ENCODE results near the gene FBXO2.

Gene FBXO2

DNA sequence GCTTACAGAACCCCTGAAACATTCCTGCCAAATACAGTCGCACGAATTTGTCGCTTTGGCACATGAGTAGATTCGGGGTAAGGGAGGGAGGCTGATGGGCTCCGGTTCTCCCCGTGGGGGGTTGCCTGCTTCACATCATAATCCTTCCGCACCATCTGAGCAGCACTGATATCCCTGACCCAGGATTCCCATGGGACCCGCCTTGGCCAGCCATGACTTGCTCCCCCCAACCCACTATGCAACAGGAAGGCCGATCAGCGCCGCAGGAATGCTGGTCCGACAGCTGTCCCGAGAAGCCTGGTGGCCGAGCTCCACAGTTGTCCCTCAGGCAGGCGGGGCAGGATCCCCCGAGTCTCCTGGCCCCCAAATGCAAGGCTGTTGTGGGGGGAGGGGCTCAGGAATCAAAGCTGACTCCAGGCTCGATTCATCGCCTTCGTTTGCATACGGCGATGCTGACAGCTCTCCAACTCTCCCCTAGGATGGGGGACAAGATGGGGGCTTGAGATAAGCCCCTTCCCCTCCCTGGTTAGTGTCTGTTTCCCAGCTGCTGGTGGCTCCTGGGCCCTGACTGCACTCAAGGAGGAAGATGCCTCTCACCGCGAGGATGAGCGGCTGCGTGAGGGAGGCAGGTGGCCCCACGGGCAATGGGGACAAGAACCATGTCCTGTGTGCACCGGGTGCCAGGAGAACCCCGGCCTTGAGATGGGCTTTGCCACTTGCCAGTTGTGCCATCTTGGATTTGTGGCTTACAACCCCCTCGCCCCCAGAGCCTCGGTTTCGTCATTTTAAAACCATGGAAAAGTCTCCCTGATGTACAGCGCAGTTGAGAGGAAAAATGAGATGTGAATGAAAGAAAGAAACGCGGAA, 46.6 kb upstream of the FBXO2 start:
- TF ChIP-seq, protein P1, sequence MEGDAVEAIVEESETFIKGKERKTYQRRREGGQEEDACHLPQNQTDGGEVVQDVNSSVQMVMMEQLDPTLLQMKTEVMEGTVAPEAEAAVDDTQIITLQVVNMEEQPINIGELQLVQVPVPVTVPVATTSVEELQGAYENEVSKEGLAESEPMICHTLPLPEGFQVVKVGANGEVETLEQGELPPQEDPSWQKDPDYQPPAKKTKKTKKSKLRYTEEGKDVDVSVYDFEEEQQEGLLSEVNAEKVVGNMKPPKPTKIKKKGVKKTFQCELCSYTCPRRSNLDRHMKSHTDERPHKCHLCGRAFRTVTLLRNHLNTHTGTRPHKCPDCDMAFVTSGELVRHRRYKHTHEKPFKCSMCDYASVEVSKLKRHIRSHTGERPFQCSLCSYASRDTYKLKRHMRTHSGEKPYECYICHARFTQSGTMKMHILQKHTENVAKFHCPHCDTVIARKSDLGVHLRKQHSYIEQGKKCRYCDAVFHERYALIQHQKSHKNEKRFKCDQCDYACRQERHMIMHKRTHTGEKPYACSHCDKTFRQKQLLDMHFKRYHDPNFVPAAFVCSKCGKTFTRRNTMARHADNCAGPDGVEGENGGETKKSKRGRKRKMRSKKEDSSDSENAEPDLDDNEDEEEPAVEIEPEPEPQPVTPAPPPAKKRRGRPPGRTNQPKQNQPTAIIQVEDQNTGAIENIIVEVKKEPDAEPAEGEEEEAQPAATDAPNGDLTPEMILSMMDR (IDR thresholded peaks at IDR 0.05), result no peak
- DNase-seq, result peak; percentile 43
- Mint-ChIP-seq H3K27ac (no peak overlapping the region), H3K36me3 (ENCODE audit: low read depth) (no peaks in the 10 kb centered on the region), H3K4me1 (peaks cover 54% of the 10 kb centered on the region), H3K4me3 (no peak overlapping the region), H3K27me3 (ENCODE audit: low read depth, poor library complexity) (peaks cover 17% of the 10 kb centered on the region), H3K9me3 (no peaks in the 10 kb centered on the region)

DNA sequence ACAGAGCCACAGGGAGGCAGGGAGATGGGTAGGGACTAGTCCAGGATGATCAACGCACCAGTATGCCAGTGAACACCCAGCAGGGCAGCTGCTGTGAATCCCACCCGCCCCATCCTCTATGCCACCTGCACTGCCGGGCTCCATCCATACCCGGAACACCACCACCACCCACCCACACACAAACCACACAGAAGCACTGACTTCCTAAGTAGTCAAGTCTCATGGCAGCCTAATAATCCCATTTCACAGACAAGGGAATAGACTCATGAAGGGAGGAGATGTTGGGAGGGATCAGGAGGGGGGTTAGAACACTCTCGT, 43.6 kb upstream of the FBXO2 start:
- TF ChIP-seq, protein P1 (IDR thresholded peaks at IDR 0.05), result no peak
- Mint-ChIP-seq H3K9me3 (no peaks in the 10 kb centered on the region), H3K4me3 (no peak overlapping the region), H3K4me1 (peaks cover 39% of the 10 kb centered on the region), H3K36me3 (ENCODE audit: low read depth) (no peaks in the 10 kb centered on the region), H3K27ac (no peak overlapping the region), H3K27me3 (ENCODE audit: low read depth, poor library complexity) (peaks cover 32% of the 10 kb centered on the region)
- no peak for DNase-seq

DNA sequence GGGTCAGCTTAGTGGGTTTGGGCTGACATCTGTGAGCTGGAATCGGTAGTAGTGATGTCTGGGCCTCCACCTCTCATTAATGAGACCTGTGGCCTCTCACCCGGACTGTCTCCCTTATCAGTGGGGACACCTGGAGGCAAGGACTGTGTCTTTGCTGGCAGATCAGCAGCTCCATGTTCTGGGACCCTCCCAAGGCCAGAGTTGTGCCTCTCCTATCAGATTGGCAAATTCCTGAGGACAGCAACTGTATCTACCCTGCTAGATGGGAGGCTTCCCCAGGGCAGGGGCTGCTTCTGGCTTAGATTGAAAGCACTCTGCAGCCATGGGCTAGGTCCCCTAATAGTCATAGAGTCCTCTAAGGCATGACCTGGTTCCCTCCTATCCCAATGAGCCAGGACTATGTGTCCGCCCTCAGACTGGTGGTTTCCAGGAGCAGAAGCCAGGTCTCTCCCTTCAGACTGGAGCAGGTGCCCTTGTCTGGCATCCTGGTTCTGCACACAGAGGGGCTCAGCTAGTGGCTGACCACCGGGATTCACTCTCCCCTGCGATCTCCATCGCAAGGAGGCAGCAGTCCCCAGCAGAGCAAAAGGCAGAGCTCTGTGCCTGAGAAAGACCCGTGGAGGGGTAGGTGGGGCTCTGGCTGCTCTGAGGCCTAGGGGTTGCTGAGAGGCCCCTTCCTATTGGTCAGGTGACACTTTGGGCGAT, 43.1 kb upstream of the FBXO2 start:
- TF ChIP-seq, protein P1 (IDR thresholded peaks at IDR 0.05), result no peak
- Mint-ChIP-seq H3K4me1 (peaks cover 43% of the 10 kb centered on the region), H3K27me3 (ENCODE audit: low read depth, poor library complexity) (peaks cover 38% of the 10 kb centered on the region), H3K36me3 (ENCODE audit: low read depth) (no peaks in the 10 kb centered on the region), H3K4me3 (no peak overlapping the region), H3K27ac (no peak overlapping the region), H3K9me3 (no peaks in the 10 kb centered on the region)
- DNase-seq, result no peak

DNA sequence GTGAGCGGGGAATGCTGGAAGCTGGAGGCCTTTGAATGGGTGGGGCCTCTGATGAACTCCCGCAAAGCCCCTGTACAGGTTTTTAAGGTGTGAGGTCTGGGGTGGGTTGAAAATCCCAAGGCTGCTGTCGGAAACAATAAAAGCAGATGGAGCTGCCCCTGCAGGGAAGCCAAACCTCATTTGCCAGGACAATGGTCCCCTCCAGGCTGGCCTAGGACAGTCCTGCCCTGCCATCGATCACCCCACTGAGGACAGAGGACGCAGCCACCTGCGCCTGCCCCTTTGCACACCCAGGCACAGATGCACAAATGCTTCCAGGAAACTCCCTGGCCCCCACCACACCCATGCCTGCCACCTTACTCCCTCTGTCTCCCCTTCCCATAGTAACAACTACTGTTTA, 41.6 kb upstream of the FBXO2 start:
- TF ChIP-seq, protein P1 (IDR thresholded peaks at IDR 0.05), result no peak
- DNase-seq, result no peak
- Mint-ChIP-seq H3K27ac (no peak overlapping the region), H3K4me1 (peaks cover 36% of the 10 kb centered on the region), H3K36me3 (ENCODE audit: low read depth) (no peaks in the 10 kb centered on the region), H3K27me3 (ENCODE audit: low read depth, poor library complexity) (peaks cover 43% of the 10 kb centered on the region), H3K9me3 (no peaks in the 10 kb centered on the region), H3K4me3 (no peak overlapping the region)

DNA sequence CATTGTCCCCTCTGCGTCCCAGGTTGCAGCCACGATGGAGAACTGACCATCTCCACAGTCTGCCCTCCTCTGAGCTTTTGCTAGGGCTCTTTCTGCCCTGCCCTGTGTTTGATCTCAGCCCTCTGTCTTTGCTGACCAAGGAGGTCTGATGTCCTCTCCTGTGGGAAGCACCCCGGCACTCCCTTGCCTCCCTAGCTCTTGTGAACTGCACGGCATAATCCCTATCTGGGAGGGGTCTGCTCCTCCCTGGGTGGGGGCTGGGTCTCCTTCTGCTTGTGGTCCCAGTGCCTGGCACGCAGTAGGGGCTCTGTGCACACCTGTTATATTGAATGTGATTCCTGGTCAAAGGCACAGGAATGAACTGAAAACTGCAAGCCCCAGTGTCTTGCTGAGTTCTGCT, 39.7 kb upstream of the FBXO2 start:
- Mint-ChIP-seq H3K27me3 (ENCODE audit: low read depth, poor library complexity) (peaks cover 40% of the 10 kb centered on the region), H3K27ac (no peak overlapping the region), H3K9me3 (no peaks in the 10 kb centered on the region), H3K36me3 (ENCODE audit: low read depth) (no peaks in the 10 kb centered on the region), H3K4me1 (peaks cover 42% of the 10 kb centered on the region), H3K4me3 (peak overlapping the region; percentile 88)
- DNase-seq, result no peak
- TF ChIP-seq, protein P1 (IDR thresholded peaks at IDR 0.05), result no peak

Measured in nephron progenitor cell (in vitro differentiated cells).